ENCODE data around the gene PGP.

Gene PGP

GRCh38 chr16:2186505-2186904 lies 28.1 kb downstream of the PGP start:
- H3K9ac ChIP-seq (ENCODE audit: low read depth, low read length) = no peak overlapping the region
- no peak overlapping the region for H3K27ac ChIP-seq (ENCODE audit: low read depth, low read length)
- H3K9me3 ChIP-seq (ENCODE audit: control insufficient read depth, insufficient read depth, low read length) = no peaks in the 10 kb centered on the region
- H3K4me1 ChIP-seq (ENCODE audit: control insufficient read depth, insufficient read depth, low read length) = no peaks in the 10 kb centered on the region
- H3K4me3 ChIP-seq (ENCODE audit: low read depth, low read length) = no peak overlapping the region
- no peaks in the 10 kb centered on the region for H3K36me3 ChIP-seq (ENCODE audit: control insufficient read depth, insufficient read depth, low read length)
- H3K27me3 ChIP-seq (ENCODE audit: control insufficient read depth, insufficient read depth, low read length) = no peaks in the 10 kb centered on the region

GRCh38 chr16:2186064-2186463 lies 28.6 kb downstream of the PGP start:
- H3K4me3 ChIP-seq (ENCODE audit: low read depth, low read length) = no peak overlapping the region
- H3K36me3 ChIP-seq (ENCODE audit: control insufficient read depth, insufficient read depth, low read length) = no peaks in the 10 kb centered on the region
- H3K27ac ChIP-seq (ENCODE audit: low read depth, low read length) = no peak overlapping the region
- no peaks in the 10 kb centered on the region for H3K27me3 ChIP-seq (ENCODE audit: control insufficient read depth, insufficient read depth, low read length)
- no peaks in the 10 kb centered on the region for H3K9me3 ChIP-seq (ENCODE audit: control insufficient read depth, insufficient read depth, low read length)
- no peaks in the 10 kb centered on the region for H3K4me1 ChIP-seq (ENCODE audit: control insufficient read depth, insufficient read depth, low read length)
- no peak overlapping the region for H3K9ac ChIP-seq (ENCODE audit: low read depth, low read length)

- no peak overlapping the region for H3K4me3 ChIP-seq (ENCODE audit: low read depth, low read length)
- H3K9me3 ChIP-seq (ENCODE audit: control insufficient read depth, insufficient read depth, low read length) = no peaks in the 10 kb centered on the region
- H3K9ac ChIP-seq (ENCODE audit: low read depth, low read length) = no peak overlapping the region
- H3K36me3 ChIP-seq (ENCODE audit: control insufficient read depth, insufficient read depth, low read length) = no peaks in the 10 kb centered on the region
- no peaks in the 10 kb centered on the region for H3K27me3 ChIP-seq (ENCODE audit: control insufficient read depth, insufficient read depth, low read length)
- no peak overlapping the region for H3K27ac ChIP-seq (ENCODE audit: low read depth, low read length)
- no peaks in the 10 kb centered on the region for H3K4me1 ChIP-seq (ENCODE audit: control insufficient read depth, insufficient read depth, low read length)
Observed at GRCh38 chr16:2184962-2185361, 29.7 kb downstream of the PGP start.

GRCh38 chr16:2184346-2184745 lies 30.3 kb downstream of the PGP start:
- Histone ChIP-seq H3K9me3 (ENCODE audit: control insufficient read depth, insufficient read depth, low read length) (no peaks in the 10 kb centered on the region), H3K27ac (ENCODE audit: low read depth, low read length) (no peak overlapping the region), H3K27me3 (ENCODE audit: control insufficient read depth, insufficient read depth, low read length) (no peaks in the 10 kb centered on the region), H3K4me1 (ENCODE audit: control insufficient read depth, insufficient read depth, low read length) (no peaks in the 10 kb centered on the region), H3K4me3 (ENCODE audit: low read depth, low read length) (no peak overlapping the region), H3K36me3 (ENCODE audit: control insufficient read depth, insufficient read depth, low read length) (no peaks in the 10 kb centered on the region), H3K9ac (ENCODE audit: low read depth, low read length) (no peak overlapping the region)

- no peak overlapping the region for H3K27ac ChIP-seq (ENCODE audit: low read depth, low read length)
- no peak overlapping the region for H3K9ac ChIP-seq (ENCODE audit: low read depth, low read length)
- no peaks in the 10 kb centered on the region for H3K27me3 ChIP-seq (ENCODE audit: control insufficient read depth, insufficient read depth, low read length)
- no peak overlapping the region for H3K4me3 ChIP-seq (ENCODE audit: low read depth, low read length)
- no peaks in the 10 kb centered on the region for H3K9me3 ChIP-seq (ENCODE audit: control insufficient read depth, insufficient read depth, low read length)
- H3K36me3 ChIP-seq (ENCODE audit: control insufficient read depth, insufficient read depth, low read length) = no peaks in the 10 kb centered on the region
- no peaks in the 10 kb centered on the region for H3K4me1 ChIP-seq (ENCODE audit: control insufficient read depth, insufficient read depth, low read length)
Observed at GRCh38 chr16:2183671-2184070, 31.0 kb downstream of the PGP start.

- no peak overlapping the region for H3K27ac ChIP-seq (ENCODE audit: low read depth, low read length)
Observed at GRCh38 chr16:2181952-2182351, 32.7 kb downstream of the PGP start.

GRCh38 chr16:2180962-2181923 lies 33.4 kb downstream of the PGP start:
- H3K4me1 ChIP-seq (ENCODE audit: control insufficient read depth, insufficient read depth, low read length) = no peaks in the 10 kb centered on the region
- H3K4me3 ChIP-seq (ENCODE audit: low read depth, low read length) = no peak overlapping the region
- no peaks in the 10 kb centered on the region for H3K9me3 ChIP-seq (ENCODE audit: control insufficient read depth, insufficient read depth, low read length)
- no peak overlapping the region for H3K9ac ChIP-seq (ENCODE audit: low read depth, low read length)
- no peaks in the 10 kb centered on the region for H3K27me3 ChIP-seq (ENCODE audit: control insufficient read depth, insufficient read depth, low read length)
- H3K27ac ChIP-seq (ENCODE audit: low read depth, low read length) = no peak overlapping the region
- peaks cover 11% of the 10 kb centered on the region for H3K36me3 ChIP-seq (ENCODE audit: control insufficient read depth, insufficient read depth, low read length)

More at GRCh38 chr16:2181952-2182351, 32.7 kb downstream of the PGP start:
- H3K9me3 ChIP-seq (ENCODE audit: control insufficient read depth, insufficient read depth, low read length) = no peaks in the 10 kb centered on the region
- no peak overlapping the region for H3K4me3 ChIP-seq (ENCODE audit: low read depth, low read length)
- no peaks in the 10 kb centered on the region for H3K4me1 ChIP-seq (ENCODE audit: control insufficient read depth, insufficient read depth, low read length)
- H3K9ac ChIP-seq (ENCODE audit: low read depth, low read length) = no peak overlapping the region
- no peaks in the 10 kb centered on the region for H3K27me3 ChIP-seq (ENCODE audit: control insufficient read depth, insufficient read depth, low read length)
- peaks cover 6% of the 10 kb centered on the region for H3K36me3 ChIP-seq (ENCODE audit: control insufficient read depth, insufficient read depth, low read length)

- Histone ChIP-seq H3K4me1 (ENCODE audit: control insufficient read depth, insufficient read depth, low read length) (no peaks in the 10 kb centered on the region), H3K27me3 (ENCODE audit: control insufficient read depth, insufficient read depth, low read length) (no peaks in the 10 kb centered on the region), H3K36me3 (ENCODE audit: control insufficient read depth, insufficient read depth, low read length) (peaks cover 19% of the 10 kb centered on the region), H3K4me3 (ENCODE audit: low read depth, low read length) (no peak overlapping the region), H3K9me3 (ENCODE audit: control insufficient read depth, insufficient read depth, low read length) (no peaks in the 10 kb centered on the region), H3K27ac (ENCODE audit: low read depth, low read length) (no peak overlapping the region), H3K9ac (ENCODE audit: low read depth, low read length) (no peak overlapping the region)
Observed at GRCh38 chr16:2180461-2180860, 34.2 kb downstream of the PGP start.

GRCh38 chr16:2179576-2179975 lies 35.1 kb downstream of the PGP start:
- Histone ChIP-seq H3K9me3 (ENCODE audit: control insufficient read depth, insufficient read depth, low read length) (no peaks in the 10 kb centered on the region), H3K4me1 (ENCODE audit: control insufficient read depth, insufficient read depth, low read length) (no peaks in the 10 kb centered on the region), H3K27me3 (ENCODE audit: control insufficient read depth, insufficient read depth, low read length) (no peaks in the 10 kb centered on the region), H3K27ac (ENCODE audit: low read depth, low read length) (no peak overlapping the region), H3K9ac (ENCODE audit: low read depth, low read length) (no peak overlapping the region), H3K4me3 (ENCODE audit: low read depth, low read length) (no peak overlapping the region; the same call in 1 of the 2 replicates), H3K36me3 (ENCODE audit: control insufficient read depth, insufficient read depth, low read length) (peaks cover 28% of the 10 kb centered on the region)

- H3K27me3 ChIP-seq (ENCODE audit: control insufficient read depth, insufficient read depth, low read length) = no peaks in the 10 kb centered on the region
- no peak overlapping the region; the same call in 1 of the 2 replicates for H3K4me3 ChIP-seq (ENCODE audit: low read depth, low read length)
- H3K9me3 ChIP-seq (ENCODE audit: control insufficient read depth, insufficient read depth, low read length) = no peaks in the 10 kb centered on the region
- H3K9ac ChIP-seq (ENCODE audit: low read depth, low read length) = no peak overlapping the region
- peaks cover 33% of the 10 kb centered on the region for H3K36me3 ChIP-seq (ENCODE audit: control insufficient read depth, insufficient read depth, low read length)
- no peak overlapping the region for H3K27ac ChIP-seq (ENCODE audit: low read depth, low read length)
- H3K4me1 ChIP-seq (ENCODE audit: control insufficient read depth, insufficient read depth, low read length) = no peaks in the 10 kb centered on the region
Observed at GRCh38 chr16:2179107-2179501, 35.5 kb downstream of the PGP start.

- peaks cover 38% of the 10 kb centered on the region for H3K36me3 ChIP-seq (ENCODE audit: control insufficient read depth, insufficient read depth, low read length)
- no peaks in the 10 kb centered on the region for H3K27me3 ChIP-seq (ENCODE audit: control insufficient read depth, insufficient read depth, low read length)
- no peaks in the 10 kb centered on the region for H3K4me1 ChIP-seq (ENCODE audit: control insufficient read depth, insufficient read depth, low read length)
- H3K4me3 ChIP-seq (ENCODE audit: low read depth, low read length) = no peak overlapping the region; the same call in 1 of the 2 replicates
- H3K27ac ChIP-seq (ENCODE audit: low read depth, low read length) = no peak overlapping the region
- H3K9me3 ChIP-seq (ENCODE audit: control insufficient read depth, insufficient read depth, low read length) = no peaks in the 10 kb centered on the region
- no peak overlapping the region for H3K9ac ChIP-seq (ENCODE audit: low read depth, low read length)
Observed at GRCh38 chr16:2178321-2179106, 36.1 kb downstream of the PGP start.

Measured in HUES48 (cell line).